GM21737 (cell line): ENCODE data around the gene CYP4B1.

Experiments used
- ATAC-seq: cut with Tn5 transposase; IDR thresholded peaks from one replicate; pipeline ENCODE4 v1.9.1; 2021; ENCODE audit warnings: mild to moderate bottlenecking, moderate library complexity; ENCODE audit not compliant: unreplicated experiment

Gene CYP4B1

GRCh38 chr1:46793126-46793525 lies 5.7 kb upstream of the CYP4B1 start:
- no peak for ATAC-seq

- ATAC-seq = no peak
Measured at GRCh38 chr1:46797696-46798470, 963 bp upstream of the CYP4B1 start.

GRCh38 chr1:46800742-46801141 lies 1.9 kb downstream of the CYP4B1 start:
- ATAC-seq = no peak

- ATAC-seq = no peak
Measured at GRCh38 chr1:46801323-46802055, 2.6 kb downstream of the CYP4B1 start.

- ATAC-seq = no peak
Measured at GRCh38 chr1:46802081-46802480, 3.2 kb downstream of the CYP4B1 start.

- no peak for ATAC-seq
Measured at GRCh38 chr1:46802901-46803574, 4.2 kb downstream of the CYP4B1 start.

- ATAC-seq = no peak
Measured at GRCh38 chr1:46804027-46804889, 5.4 kb downstream of the CYP4B1 start.

- ATAC-seq = no peak
Measured at GRCh38 chr1:46804926-46805325, 6.1 kb downstream of the CYP4B1 start.

GRCh38 chr1:46805755-46806154 lies 6.9 kb downstream of the CYP4B1 start:
- ATAC-seq = no peak

- ATAC-seq = no peak
Measured at GRCh38 chr1:46806196-46807020, 7.6 kb downstream of the CYP4B1 start.

GRCh38 chr1:46807046-46807972 lies 8.5 kb downstream of the CYP4B1 start:
- ATAC-seq = no peak

GRCh38 chr1:46809071-46809470 lies 10.2 kb downstream of the CYP4B1 start:
- ATAC-seq = no peak

GRCh38 chr1:46809904-46810303 lies 11.1 kb downstream of the CYP4B1 start:
- no peak for ATAC-seq

GRCh38 chr1:46810596-46810995 lies 11.8 kb downstream of the CYP4B1 start:
- ATAC-seq = no peak

GRCh38 chr1:46811053-46811452 lies 12.2 kb downstream of the CYP4B1 start:
- no peak for ATAC-seq

GRCh38 chr1:46812065-46812963 lies 13.5 kb downstream of the CYP4B1 start:
- no peak for ATAC-seq

- ATAC-seq = no peak
Measured at GRCh38 chr1:46812996-46813857, 14.4 kb downstream of the CYP4B1 start.
